Measurements from ENCODE around the gene COBL. TPM values are rescaled to one million over a fixed set of nuclear protein-coding genes. Genes with fewer than 3 reads are reported as not detected.

Gene COBL
- total RNA-seq, 3 donors from 2014 or later (not counting 1 experiment from before 2014, with no cell fraction given): not detected

DNA sequence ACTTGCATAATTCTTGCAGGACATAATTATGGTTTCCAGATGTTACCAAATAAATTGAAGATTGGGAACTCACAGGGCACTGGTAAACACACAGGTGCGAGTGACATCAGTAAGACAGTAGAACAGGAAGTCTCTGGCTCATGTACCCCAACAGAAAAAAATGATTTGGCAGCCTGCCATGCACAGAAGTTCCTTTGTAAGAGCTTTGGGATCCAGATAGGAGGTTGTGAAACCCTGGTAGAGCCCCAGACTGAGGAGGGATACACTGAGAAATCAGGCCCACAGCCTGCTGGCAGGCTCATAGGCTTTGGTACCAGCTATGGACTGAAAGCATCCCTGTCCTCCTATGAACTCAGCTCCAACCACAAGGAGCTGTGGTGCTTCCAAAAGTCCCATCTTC is 118.0 kb downstream of the COBL start:
- no peak for TF ChIP-seq CTCF (IDR thresholded peaks at IDR 0.05)
- Mint-ChIP-seq H3K9me3 (peaks cover 2 to 4% of the 10 kb centered on the region in 2 donors), H3K4me3 (no peak overlapping the region), H3K4me1 (no peaks in the 10 kb centered on the region), H3K27ac (no peak overlapping the region), H3K36me3 (peaks cover 7% of the 10 kb centered on the region), H3K27me3 (ENCODE audit: low read depth in 2 of 2) (peaks cover 16 to 36% of the 10 kb centered on the region in 2 donors)
- H3K9me3 ChIP-seq (ENCODE audit: control insufficient read depth, insufficient read depth, low read length): no peaks in the 10 kb centered on the region
- H3K4me1 ChIP-seq (ENCODE audit: control insufficient read depth, insufficient read depth, low read length): no peaks in the 10 kb centered on the region
- DNase-seq (no peak), ATAC-seq (no peak)
- no peak overlapping the region for H3K4me3 ChIP-seq (ENCODE audit: low read length)
- H3K27ac ChIP-seq (ENCODE audit: low read length): no peak overlapping the region
- WGBS (ENCODE audit: insufficient coverage): 11% methylated on average over 1 of the region's 1 CpG
- intact Hi-C loops (cut with micrococcal nuclease): no loop called here
- H3K36me3 ChIP-seq (ENCODE audit: control insufficient read depth, insufficient read depth, low read length): no peaks in the 10 kb centered on the region
- H3K27me3 ChIP-seq (ENCODE audit: control insufficient read depth, insufficient read depth, low read length): peaks cover 2% of the 10 kb centered on the region

GRCh38 chr7:51190969-51191368 is 125.6 kb downstream of the COBL start:
- Mint-ChIP-seq H3K27me3 (ENCODE audit: low read depth in 2 of 2) (peaks cover 0 to 19% of the 10 kb centered on the region in 2 donors), H3K9me3 (no peaks in the 10 kb centered on the region), H3K27ac (no peak overlapping the region), H3K4me3 (no peak overlapping the region), H3K36me3 (no peaks in the 10 kb centered on the region), H3K4me1 (no peaks in the 10 kb centered on the region)
- DNase-seq: no peak
- ATAC-seq: no peak
- no peak for TF ChIP-seq CTCF (IDR thresholded peaks at IDR 0.05)
- Histone ChIP-seq H3K27me3 (ENCODE audit: control insufficient read depth, insufficient read depth, low read length) (no peaks in the 10 kb centered on the region), H3K4me1 (ENCODE audit: control insufficient read depth, insufficient read depth, low read length) (no peaks in the 10 kb centered on the region), H3K27ac (ENCODE audit: low read length) (no peak overlapping the region), H3K4me3 (ENCODE audit: low read length) (no peak overlapping the region), H3K9me3 (ENCODE audit: control insufficient read depth, insufficient read depth, low read length) (no peaks in the 10 kb centered on the region), H3K36me3 (ENCODE audit: control insufficient read depth, insufficient read depth, low read length) (no peaks in the 10 kb centered on the region)
- intact Hi-C loops (cut with micrococcal nuclease): no loop called here
- WGBS (ENCODE audit: insufficient coverage): 92% methylated on average over 5 of the region's 5 CpGs

- H3K4me1 ChIP-seq (ENCODE audit: control insufficient read depth, insufficient read depth, low read length): no peaks in the 10 kb centered on the region
- H3K27me3 ChIP-seq (ENCODE audit: control insufficient read depth, insufficient read depth, low read length): no peaks in the 10 kb centered on the region
- Mint-ChIP-seq H3K27ac (no peak overlapping the region), H3K4me1 (no peaks in the 10 kb centered on the region), H3K9me3 (no peaks in the 10 kb centered on the region), H3K27me3 (ENCODE audit: low read depth in 2 of 2) (peaks cover 0 to 15% of the 10 kb centered on the region in 2 donors), H3K36me3 (no peaks in the 10 kb centered on the region), H3K4me3 (no peak overlapping the region)
- H3K9me3 ChIP-seq (ENCODE audit: control insufficient read depth, insufficient read depth, low read length): no peaks in the 10 kb centered on the region
- no peak for TF ChIP-seq CTCF (IDR thresholded peaks at IDR 0.05)
- 87% methylated on average over 2 of the region's 2 CpGs for WGBS (ENCODE audit: insufficient coverage)
- no peak overlapping the region for H3K4me3 ChIP-seq (ENCODE audit: low read length)
- no peak overlapping the region for H3K27ac ChIP-seq (ENCODE audit: low read length)
- ATAC-seq (no peak), DNase-seq (no peak)
- intact Hi-C loops (cut with micrococcal nuclease): no loop called here
- H3K36me3 ChIP-seq (ENCODE audit: control insufficient read depth, insufficient read depth, low read length): no peaks in the 10 kb centered on the region
These were observed 126.8 kb downstream of the COBL start for GRCh38 chr7:51189777-51190176.

DNA sequence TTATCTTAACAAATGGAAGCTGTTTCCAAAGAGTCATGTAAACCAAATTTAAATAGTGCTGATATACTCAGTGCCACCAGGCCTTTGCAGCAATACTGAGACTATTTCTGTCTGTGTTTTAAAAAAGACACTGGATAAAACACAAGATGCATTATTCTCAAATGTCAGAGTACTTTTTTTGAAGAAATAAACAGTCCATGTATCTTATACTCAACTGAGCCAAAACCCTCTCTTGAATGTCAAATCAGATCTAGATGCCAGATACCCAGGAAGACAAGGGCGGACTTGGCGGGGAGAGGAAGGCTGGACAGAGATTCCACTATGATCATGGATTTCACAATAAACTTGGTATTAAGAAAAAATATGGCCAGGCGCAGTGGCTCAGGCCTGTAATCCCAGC is 127.6 kb downstream of the COBL start:
- no peak for DNase-seq
- TF ChIP-seq CTCF (IDR thresholded peaks at IDR 0.05): no peak
- Mint-ChIP-seq H3K36me3 (no peaks in the 10 kb centered on the region), H3K4me1 (no peaks in the 10 kb centered on the region), H3K27ac (no peak overlapping the region), H3K9me3 (no peaks in the 10 kb centered on the region), H3K27me3 (ENCODE audit: low read depth in 2 of 2) (peaks cover 0 to 15% of the 10 kb centered on the region in 2 donors), H3K4me3 (no peak overlapping the region)
- ATAC-seq: no peak
- H3K36me3 ChIP-seq (ENCODE audit: control insufficient read depth, insufficient read depth, low read length): no peaks in the 10 kb centered on the region
- H3K4me3 ChIP-seq (ENCODE audit: low read length): no peak overlapping the region
- H3K9me3 ChIP-seq (ENCODE audit: control insufficient read depth, insufficient read depth, low read length): no peaks in the 10 kb centered on the region
- no peak overlapping the region for H3K27ac ChIP-seq (ENCODE audit: low read length)
- 100% methylated on average over 3 of the region's 3 CpGs for WGBS (ENCODE audit: insufficient coverage)
- no peaks in the 10 kb centered on the region for H3K27me3 ChIP-seq (ENCODE audit: control insufficient read depth, insufficient read depth, low read length)
- intact Hi-C loops (cut with micrococcal nuclease): no loop called here
- no peaks in the 10 kb centered on the region for H3K4me1 ChIP-seq (ENCODE audit: control insufficient read depth, insufficient read depth, low read length)

Data from natural killer cell (primary cell).